AG09319 (cell line): ENCODE data around the gene WFDC1.

Experiments
- DNase-seq: peaks from one replicate; pipeline ENCODE4 v3.0.0-alpha.2; 2010; ENCODE audit warnings: low read depth; ENCODE audit errors: extremely low read depth
- TF ChIP-seq, protein P1 (sequence below): IDR thresholded peaks from 2 replicates; pipeline ENCODE4 v1.5.1; 2011; ENCODE audit warnings: low read depth, mild to moderate bottlenecking, inconsistent platforms, low read length, moderate library complexity

Gene WFDC1

DNA sequence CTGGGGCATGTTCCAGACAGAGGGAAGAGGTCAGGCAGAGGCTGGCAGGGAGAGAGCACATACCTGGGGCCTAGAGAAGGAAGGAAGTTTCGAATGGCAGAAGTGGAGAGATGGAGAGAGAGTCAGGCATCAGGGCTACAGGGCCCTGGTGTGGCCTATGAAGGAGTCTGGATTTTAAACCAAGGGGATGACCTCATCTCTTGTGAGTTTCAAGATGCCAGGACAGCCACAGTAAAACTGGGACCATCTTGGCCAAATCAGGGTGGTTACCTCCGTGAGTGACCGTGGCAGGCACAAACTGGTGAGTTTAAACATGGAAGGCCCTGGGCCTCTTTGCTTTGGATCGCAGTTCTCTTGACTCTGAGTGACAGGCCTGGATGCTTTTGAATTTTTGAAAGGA lies 66.1 kb downstream of the WFDC1 start:
- TF ChIP-seq, protein P1, sequence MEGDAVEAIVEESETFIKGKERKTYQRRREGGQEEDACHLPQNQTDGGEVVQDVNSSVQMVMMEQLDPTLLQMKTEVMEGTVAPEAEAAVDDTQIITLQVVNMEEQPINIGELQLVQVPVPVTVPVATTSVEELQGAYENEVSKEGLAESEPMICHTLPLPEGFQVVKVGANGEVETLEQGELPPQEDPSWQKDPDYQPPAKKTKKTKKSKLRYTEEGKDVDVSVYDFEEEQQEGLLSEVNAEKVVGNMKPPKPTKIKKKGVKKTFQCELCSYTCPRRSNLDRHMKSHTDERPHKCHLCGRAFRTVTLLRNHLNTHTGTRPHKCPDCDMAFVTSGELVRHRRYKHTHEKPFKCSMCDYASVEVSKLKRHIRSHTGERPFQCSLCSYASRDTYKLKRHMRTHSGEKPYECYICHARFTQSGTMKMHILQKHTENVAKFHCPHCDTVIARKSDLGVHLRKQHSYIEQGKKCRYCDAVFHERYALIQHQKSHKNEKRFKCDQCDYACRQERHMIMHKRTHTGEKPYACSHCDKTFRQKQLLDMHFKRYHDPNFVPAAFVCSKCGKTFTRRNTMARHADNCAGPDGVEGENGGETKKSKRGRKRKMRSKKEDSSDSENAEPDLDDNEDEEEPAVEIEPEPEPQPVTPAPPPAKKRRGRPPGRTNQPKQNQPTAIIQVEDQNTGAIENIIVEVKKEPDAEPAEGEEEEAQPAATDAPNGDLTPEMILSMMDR = no peak
- no peak for DNase-seq

DNA sequence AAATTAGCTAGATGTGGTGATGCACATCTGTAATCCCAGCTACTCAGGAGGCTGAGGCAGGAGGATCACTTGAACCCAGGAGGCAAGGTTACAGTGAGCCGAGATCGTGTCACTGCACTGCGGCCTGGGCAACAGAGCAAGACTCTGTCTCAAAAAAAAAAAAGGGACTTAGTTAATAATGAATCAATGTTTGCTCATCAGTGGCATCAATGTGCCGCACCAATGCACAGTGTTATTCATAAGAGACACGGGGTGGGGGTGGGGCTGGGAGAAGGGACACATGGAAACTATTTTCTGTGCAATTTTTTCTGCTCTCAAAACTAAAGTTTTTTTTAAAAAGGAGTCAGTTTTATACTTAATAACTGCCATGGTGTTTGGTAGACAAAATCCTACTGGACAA lies 66.9 kb downstream of the WFDC1 start:
- no peak for DNase-seq
- TF ChIP-seq, protein P1 = no peak

DNA sequence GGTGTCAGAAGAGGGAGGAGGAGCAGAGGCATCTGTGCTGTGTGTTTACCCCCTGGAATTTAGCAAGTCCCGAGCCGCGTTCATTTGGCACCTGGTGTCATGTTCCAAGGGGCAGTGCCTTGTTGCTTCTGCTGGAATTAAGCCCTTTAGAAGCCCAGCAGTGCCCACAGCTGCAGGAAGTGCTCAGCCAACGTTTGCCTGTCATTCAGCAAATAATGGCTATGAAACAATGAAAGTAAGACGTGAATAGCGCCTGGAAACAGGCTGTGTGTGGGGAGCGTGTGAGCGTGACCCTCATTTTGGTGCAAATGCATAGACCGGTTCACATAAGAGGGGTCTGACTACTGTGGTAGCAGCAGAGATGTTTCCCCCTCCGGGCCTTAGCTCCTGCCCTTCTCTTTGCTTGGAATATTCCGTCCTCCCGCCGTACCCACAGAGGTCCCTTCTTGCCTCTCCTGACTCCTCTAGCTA lies 67.8 kb downstream of the WFDC1 start:
- TF ChIP-seq, protein P1 = no peak
- no peak for DNase-seq

DNA sequence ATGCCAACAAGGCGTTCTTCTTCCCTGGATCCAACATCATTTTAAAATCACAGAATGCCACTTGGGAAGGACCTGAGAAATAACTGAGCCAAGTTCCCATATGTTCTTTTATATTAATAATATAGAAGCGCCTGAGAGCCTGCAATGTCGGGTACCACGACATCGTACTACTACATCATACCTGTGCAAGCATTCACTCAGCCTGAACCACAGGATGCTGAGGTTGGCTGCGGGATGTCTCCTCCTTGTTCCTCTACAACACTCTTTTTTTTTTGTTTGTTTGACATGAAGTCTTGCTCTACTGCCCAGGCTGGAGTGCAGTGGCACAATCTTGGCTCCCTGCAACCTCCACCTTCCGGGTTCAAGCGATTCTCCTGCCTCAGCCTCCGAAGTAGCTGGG lies 71.5 kb downstream of the WFDC1 start:
- no peak for DNase-seq
- TF ChIP-seq, protein P1 = no peak

DNA sequence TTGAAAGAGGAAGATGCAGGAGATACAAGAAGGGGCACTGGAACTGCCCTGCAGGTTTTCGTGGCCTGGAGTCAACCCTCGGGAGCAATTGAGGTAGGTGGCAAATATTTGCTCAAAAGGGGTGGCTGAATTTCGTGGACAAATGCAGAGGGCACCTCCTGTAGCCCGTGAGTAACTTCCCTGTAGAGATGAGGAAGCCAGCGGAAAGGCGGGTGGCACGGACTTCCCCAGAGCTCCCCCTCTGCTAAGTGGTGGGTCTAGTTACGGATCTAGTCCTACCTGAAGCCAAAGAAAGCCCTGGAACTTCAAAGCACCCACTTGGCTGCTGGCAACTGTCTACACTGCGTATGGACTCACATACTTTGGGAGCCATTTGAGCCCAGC lies 72.6 kb downstream of the WFDC1 start:
- TF ChIP-seq, protein P1 = no peak
- DNase-seq = no peak

DNA sequence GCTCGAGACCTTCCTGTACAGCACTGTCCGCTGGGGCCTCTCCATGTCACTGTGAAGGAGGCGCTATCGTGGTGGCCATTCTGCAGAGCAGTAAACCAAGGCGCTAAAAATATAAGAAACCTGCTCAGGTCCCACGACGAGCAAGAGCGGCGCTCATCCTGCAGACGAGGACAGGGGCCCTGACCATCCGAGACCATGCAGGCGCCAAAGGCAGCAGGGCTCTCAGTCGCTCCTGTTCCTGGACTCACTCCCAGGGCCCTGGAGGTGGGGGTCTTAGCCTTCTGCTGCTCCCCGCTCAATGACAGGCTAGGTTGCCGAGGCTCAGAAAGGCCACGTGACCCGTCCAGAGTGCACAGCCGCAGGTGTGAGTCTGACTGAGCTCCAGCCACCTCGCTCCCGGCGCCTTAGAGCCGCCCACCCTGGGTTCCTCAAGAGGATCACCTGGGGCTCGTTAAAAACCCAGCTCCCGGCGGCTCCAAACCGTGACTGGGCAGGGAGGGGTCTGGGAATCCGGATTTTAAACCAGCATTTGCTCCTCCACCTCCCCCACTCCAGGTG lies 73.2 kb downstream of the WFDC1 start:
- TF ChIP-seq, protein P1 = no peak
- DNase-seq = no peak

DNA sequence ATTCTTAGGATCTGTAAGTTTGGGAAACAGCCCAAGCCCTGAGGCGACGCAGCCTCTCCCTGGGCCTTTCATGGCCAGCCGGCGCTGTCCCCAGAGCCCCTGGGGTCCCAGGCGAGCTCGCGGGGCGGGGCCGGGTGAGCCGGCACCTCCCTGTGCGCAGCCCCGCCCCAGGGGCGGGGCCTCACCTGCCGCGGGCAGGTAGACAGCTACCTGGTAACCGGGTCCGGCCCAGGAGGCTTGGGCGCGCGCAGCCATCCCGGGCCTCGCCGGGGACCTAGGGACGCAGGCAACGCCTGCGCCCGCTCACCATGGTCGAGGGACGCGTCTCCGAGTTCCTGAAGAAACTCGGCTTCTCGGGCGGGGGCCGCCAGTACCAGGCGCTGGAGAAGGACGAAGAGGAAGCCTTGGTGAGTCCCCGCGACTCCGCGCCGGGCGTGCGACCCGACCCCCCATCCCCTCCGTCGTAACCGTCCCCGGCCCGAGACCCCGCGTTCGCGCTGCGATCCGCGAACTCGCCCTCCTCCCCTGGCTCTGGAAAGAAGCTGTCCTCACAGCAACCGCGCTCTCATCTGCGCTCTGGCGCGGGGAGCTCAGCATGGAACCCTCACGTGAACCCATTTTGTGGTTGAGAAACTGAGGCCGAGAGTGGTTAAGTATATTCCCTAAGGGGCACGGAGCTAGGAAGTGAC lies 73.8 kb downstream of the WFDC1 start, which contains the start of gene ATP2C2:
ATP2C2 (plus strand) TSS at position 231 of the 689 bp plus-strand sequence; CDS start at position 309, 78 bp downstream.
- TF ChIP-seq, protein P1 = no peak
- DNase-seq = no peak
